Muscle layer of colon (tissue), 2 donors: Measurements from ENCODE around the gene FOXL3.
"Not testable (repeated sequence)": the region's sequence is repeated elsewhere in the genome, so short reads cannot be mapped to it uniquely, and the experiment has no call there.

Experiments
- H3K27ac ChIP-seq: one replicate; pipeline ENCODE4 v1.7.0; 2013; ENCODE audit warnings: low read depth, mild to moderate bottlenecking, low read length, moderate library complexity
- H3K27me3 ChIP-seq, 2 donors: one replicate each; pipeline ENCODE4 v1.7.0; 2013; ENCODE audit warnings: low read length in 2 of 2, mild to moderate bottlenecking in 2 of 2; ENCODE audit not compliant: insufficient read depth in 2 of 2, control insufficient read depth in 1 of 2
- H3K36me3 ChIP-seq: one replicate; pipeline ENCODE4 v1.7.0; 2013; ENCODE audit warnings: mild to moderate bottlenecking, low read length; ENCODE audit not compliant: insufficient read depth
- H3K4me1 ChIP-seq: one replicate; pipeline ENCODE4 v1.7.0; 2013; ENCODE audit warnings: mild to moderate bottlenecking, low read length; ENCODE audit not compliant: insufficient read depth
- H3K4me3 ChIP-seq, 2 donors: one replicate each; pipeline ENCODE4 v1.7.0; 2013; ENCODE audit warnings: low read length in 2 of 2, low read depth in 1 of 2, mild to moderate bottlenecking in 1 of 2, moderate library complexity in 1 of 2
- H3K9ac ChIP-seq: one replicate; pipeline ENCODE4 v1.7.0; 2013; ENCODE audit warnings: low read length
- H3K9me3 ChIP-seq: one replicate; pipeline ENCODE4 v1.7.0; 2013; ENCODE audit warnings: mild to moderate bottlenecking, low read length
- donor health status: abdominal sarcoma.
- donor health status: Adenocarcinoma of cecum.

FOXL3 gene

GRCh38 chr7:289756-290553, at the start of gene FOXL3:
Gene FOXL3, plus strand, starts transcription at chr7:290170. Its CDS starts 0 bp downstream, at chr7:290170.
- Histone ChIP-seq H3K4me3 (no peak within 1 kb of the TSS), H3K4me1 (no peaks in the 10 kb centered on the region), H3K9me3 (no peaks in the 10 kb centered on the region), H3K9ac (no peak within 1 kb of the TSS), H3K27ac (no peak within 1 kb of the TSS), H3K27me3 (peaks cover 36 to 63% of the 10 kb centered on the region in 2 donors), H3K36me3 (no peaks in the 10 kb centered on the region)

- H3K27ac ChIP-seq: no peak overlapping the region
- no peaks in the 10 kb centered on the region for H3K9me3 ChIP-seq
- H3K4me1 ChIP-seq: peaks cover 3% of the 10 kb centered on the region
- no peaks in the 10 kb centered on the region for H3K36me3 ChIP-seq
- no peak overlapping the region for H3K4me3 ChIP-seq
- H3K27me3 ChIP-seq: no peaks in the 10 kb centered on the region
- H3K9ac ChIP-seq: no peak overlapping the region
Observed at GRCh38 chr7:240887-241421, 49.0 kb upstream of the FOXL3 start.

GRCh38 chr7:241513-241912, 48.5 kb upstream of the FOXL3 start:
- Histone ChIP-seq H3K9me3 (no peaks in the 10 kb centered on the region), H3K36me3 (no peaks in the 10 kb centered on the region), H3K27ac (no peak overlapping the region), H3K27me3 (no peaks in the 10 kb centered on the region), H3K9ac (no peak overlapping the region), H3K4me1 (no peaks in the 10 kb centered on the region), H3K4me3 (no peak overlapping the region)

DNA sequence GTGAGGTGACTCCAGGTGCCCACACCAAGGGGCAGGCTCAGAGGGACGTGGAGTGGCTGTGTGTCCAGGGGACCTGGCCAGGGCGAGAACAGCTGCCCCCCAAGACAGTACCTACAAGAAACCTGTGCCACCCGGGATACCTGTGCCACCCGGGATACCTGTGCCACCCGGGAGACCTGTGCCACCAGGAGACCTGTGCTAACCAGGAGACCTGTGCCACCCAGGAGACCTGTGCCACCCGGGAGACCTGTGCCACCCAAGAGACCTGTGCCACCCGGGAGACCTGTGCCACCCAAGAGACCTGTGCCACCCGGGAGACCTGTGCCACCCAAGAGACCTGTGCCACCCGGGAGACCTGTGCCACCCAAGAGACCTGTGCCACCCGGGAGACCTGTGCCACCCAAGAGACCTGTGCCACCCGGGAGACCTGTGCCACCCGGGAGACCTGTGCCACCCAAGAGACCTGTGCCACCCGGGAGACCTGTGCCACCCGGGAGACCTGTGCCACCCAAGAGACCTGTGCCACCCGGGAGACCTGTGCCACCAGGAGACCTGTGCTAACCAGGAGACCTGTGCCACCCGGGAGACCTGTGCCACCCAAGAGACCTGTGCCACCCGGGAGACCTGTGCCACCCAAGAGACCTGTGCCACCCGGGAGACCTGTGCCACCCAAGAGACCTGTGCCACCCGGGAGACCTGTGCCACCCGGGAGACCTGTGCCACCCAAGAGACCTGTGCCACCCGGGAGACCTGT, 47.0 kb upstream of the FOXL3 start:
- peaks cover 11% of the 10 kb centered on the region for H3K36me3 ChIP-seq
- not testable (repeated sequence) for H3K9ac ChIP-seq, H3K27me3 ChIP-seq

DNA sequence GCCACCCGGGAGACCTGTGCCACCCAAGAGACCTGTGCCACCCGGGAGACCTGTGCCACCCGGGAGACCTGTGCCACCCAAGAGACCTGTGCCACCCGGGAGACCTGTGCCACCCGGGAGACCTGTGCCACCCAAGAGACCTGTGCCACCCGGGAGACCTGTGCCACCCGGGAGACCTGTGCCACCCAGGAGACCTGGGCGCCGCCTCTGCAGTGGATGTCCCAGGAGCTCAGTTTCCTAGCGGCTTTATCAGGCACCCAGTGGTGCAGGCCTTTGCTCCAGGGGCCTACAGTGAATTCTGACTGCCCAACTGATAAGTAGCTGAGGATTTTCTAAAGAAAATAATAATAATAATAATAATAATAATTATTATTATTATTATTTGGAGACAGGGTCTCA, 46.4 kb upstream of the FOXL3 start:
- H3K36me3 ChIP-seq: peaks cover 13% of the 10 kb centered on the region

More for the DNA sequence above, 47.0 kb upstream of the FOXL3 start:
- H3K9me3 ChIP-seq, H3K27ac ChIP-seq, H3K4me3 ChIP-seq, H3K4me1 ChIP-seq: not testable (repeated sequence)

DNA sequence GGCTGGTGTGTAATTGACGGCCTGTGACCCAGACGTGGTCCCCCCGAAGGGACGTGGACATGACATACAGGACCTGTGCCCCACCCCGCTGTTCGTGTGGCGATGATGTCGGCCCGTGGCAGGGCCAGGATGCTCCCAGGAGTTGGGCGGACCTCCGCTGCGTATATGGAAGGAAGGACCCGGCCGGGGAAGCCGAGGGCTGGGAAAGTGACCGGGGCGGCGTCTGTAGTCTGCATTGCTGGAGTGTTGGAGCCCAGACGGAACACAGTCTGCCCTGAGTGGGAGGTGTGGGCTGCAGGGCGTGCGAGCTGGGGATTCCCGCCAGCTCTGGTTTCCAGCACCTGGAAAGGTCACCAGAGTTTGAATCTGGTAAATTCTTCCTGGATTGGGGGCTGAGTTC, 45.0 kb upstream of the FOXL3 start:
- no peaks in the 10 kb centered on the region for H3K9me3 ChIP-seq
- no peaks in the 10 kb centered on the region for H3K27me3 ChIP-seq
- H3K27ac ChIP-seq: no peak overlapping the region
- no peaks in the 10 kb centered on the region for H3K4me1 ChIP-seq
- H3K4me3 ChIP-seq: no peak overlapping the region
- peaks cover 26% of the 10 kb centered on the region for H3K36me3 ChIP-seq
- no peak overlapping the region for H3K9ac ChIP-seq

More for the DNA sequence above, 46.4 kb upstream of the FOXL3 start:
- not testable (repeated sequence) for H3K27ac ChIP-seq, H3K27me3 ChIP-seq, H3K9ac ChIP-seq, H3K4me1 ChIP-seq, H3K4me3 ChIP-seq, H3K9me3 ChIP-seq

DNA sequence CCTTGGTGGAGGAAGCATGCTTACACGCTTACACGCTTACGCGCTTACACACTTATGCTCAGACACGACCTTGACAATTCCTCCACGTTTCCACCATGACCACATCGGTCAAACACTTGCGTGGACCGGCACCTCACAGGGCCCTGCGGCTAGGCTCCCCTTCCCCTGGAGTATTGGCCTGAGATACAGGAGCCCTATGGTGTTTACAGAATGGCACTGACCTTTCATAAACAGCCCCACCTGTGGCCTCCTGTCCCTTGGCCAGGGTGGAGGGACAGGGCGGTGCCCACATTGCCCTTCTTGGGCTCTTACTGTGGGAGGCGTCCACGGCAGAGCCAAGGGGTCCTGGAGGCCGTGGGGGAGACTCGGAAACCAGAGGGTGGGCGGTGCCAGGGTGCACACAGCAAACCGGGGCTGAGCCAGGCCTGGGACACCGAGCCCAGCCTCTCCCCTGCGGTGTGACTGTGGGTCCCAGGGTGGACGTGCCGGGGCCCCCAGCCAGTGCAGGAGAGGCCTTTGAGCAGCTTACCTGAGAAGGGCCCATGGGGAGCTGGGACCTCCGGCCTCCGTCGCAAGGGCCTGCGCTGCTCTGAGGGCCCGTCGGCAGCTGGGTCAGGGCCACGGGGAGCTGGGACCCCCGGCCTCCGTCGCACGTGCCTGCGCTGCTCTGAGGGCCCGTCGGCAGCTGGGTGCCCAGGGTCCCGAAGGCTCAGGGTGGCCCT, 44.2 kb upstream of the FOXL3 start:
- H3K4me1 ChIP-seq: no peaks in the 10 kb centered on the region
- no peaks in the 10 kb centered on the region for H3K27me3 ChIP-seq
- H3K9me3 ChIP-seq: no peaks in the 10 kb centered on the region
- no peak overlapping the region for H3K9ac ChIP-seq
- no peak overlapping the region for H3K4me3 ChIP-seq
- peaks cover 28% of the 10 kb centered on the region for H3K36me3 ChIP-seq
- H3K27ac ChIP-seq: no peak overlapping the region

DNA sequence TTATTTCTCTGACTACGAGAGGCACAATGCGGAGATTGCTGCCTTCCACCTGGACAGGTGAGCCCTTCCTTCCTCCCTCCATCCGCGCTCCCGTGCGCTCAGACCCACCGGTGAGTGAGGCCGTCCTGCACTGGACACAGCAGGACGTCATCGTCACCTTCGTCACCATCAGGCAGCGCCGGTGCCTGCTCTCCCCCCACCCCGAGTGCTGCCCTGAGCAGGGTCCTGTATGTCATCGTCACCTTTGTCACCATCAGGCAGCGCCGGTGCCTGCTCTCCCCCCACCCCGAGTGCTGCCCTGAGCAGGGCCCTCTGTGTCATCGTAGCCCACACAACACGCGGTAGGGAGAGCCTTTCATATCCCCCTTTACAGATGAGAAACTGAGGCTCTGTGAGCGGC, 43.5 kb upstream of the FOXL3 start:
- Histone ChIP-seq H3K36me3 (peaks cover 28% of the 10 kb centered on the region), H3K4me3 (no peak overlapping the region), H3K27me3 (no peaks in the 10 kb centered on the region), H3K27ac (no peak overlapping the region), H3K9me3 (no peaks in the 10 kb centered on the region), H3K9ac (no peak overlapping the region), H3K4me1 (no peaks in the 10 kb centered on the region)

DNA sequence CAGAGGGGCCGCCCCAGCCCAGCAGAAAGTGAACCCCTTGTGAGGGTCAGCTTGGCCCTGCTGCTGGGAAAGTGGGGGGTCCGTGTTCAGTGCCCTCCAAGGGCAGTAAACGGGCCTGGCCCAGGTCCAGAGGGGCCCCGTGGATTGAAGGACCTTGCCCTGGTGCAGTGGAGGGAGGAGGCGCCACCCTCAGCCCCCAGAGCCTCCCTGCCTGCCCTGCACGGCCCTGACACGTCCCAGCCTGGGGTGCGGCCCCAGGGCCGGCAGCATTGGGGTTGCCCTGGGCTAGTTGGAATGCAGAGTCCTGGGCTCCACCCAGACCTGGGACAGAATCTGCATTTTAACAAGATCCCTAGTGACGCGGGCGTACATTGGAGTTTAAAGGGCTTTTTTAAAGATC, 42.8 kb upstream of the FOXL3 start:
- H3K36me3 ChIP-seq: peaks cover 34% of the 10 kb centered on the region
- no peaks in the 10 kb centered on the region for H3K27me3 ChIP-seq
- no peaks in the 10 kb centered on the region for H3K9me3 ChIP-seq
- H3K27ac ChIP-seq: no peak overlapping the region
- H3K4me1 ChIP-seq: no peaks in the 10 kb centered on the region
- H3K9ac ChIP-seq: no peak overlapping the region
- no peak overlapping the region for H3K4me3 ChIP-seq

DNA sequence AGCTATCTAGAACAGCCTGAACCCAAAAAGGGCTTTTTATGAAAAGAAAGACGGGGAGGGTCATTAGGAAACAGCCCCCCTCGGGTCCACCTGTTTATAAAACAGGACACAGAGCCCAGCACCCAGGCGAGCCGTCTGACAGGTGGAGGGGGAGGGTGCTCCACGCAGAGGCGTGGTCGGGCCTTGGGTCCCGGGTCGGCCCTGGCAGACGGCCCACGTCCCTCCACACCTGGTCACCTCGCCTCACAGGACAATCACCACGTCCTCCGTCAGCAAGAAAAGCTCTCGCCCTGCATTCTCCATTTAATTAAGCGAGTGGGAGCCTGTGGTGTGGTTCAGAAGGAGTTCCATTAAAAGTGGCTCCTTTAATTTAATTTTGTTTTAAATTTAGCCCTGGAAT, 42.3 kb upstream of the FOXL3 start:
- Histone ChIP-seq H3K4me1 (no peaks in the 10 kb centered on the region), H3K9me3 (no peaks in the 10 kb centered on the region), H3K27ac (no peak overlapping the region), H3K9ac (no peak overlapping the region), H3K36me3 (peaks cover 37% of the 10 kb centered on the region), H3K27me3 (no peaks in the 10 kb centered on the region), H3K4me3 (no peak overlapping the region)

DNA sequence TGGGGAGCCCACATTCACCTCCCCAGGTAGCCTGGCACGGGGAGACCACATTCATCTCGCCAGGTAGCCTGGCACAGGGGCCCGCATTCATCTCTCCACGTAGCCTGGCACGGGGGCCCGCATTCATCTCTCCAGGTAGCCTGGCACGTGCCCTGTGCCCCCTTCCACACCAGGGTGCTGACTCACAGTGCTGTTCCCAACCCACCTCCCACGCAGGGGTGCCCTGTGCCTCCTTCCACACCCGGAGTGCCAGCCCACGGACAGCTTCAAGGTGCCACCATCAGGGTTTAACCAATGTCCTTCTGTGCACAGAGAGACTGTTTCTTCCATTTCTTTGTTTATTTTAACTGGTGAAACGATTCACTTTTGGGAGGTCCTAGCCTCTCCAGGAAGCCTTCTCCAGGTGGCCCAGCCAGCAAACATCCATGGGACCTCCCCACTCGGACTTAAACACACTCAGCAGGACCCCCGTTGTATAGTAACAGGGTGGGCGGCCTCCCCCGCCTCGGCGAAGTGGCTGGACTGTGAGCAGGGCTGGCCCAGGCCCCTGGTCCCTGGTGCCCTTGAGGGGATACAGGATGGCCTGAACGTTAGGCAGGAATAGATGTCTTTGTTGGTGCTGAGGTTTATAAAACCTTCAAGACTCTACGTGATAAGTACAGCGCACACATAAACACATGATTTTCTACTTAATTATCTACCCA, 41.1 kb upstream of the FOXL3 start:
- no peak overlapping the region for H3K27ac ChIP-seq
- H3K9me3 ChIP-seq: no peaks in the 10 kb centered on the region
- H3K4me3 ChIP-seq: no peak overlapping the region
- H3K4me1 ChIP-seq: no peaks in the 10 kb centered on the region
- H3K9ac ChIP-seq: no peak overlapping the region
- H3K27me3 ChIP-seq: no peaks in the 10 kb centered on the region
- peaks cover 37% of the 10 kb centered on the region for H3K36me3 ChIP-seq
